ENCODE measurements around the gene HMG20A.

HMG20A gene

DNA sequence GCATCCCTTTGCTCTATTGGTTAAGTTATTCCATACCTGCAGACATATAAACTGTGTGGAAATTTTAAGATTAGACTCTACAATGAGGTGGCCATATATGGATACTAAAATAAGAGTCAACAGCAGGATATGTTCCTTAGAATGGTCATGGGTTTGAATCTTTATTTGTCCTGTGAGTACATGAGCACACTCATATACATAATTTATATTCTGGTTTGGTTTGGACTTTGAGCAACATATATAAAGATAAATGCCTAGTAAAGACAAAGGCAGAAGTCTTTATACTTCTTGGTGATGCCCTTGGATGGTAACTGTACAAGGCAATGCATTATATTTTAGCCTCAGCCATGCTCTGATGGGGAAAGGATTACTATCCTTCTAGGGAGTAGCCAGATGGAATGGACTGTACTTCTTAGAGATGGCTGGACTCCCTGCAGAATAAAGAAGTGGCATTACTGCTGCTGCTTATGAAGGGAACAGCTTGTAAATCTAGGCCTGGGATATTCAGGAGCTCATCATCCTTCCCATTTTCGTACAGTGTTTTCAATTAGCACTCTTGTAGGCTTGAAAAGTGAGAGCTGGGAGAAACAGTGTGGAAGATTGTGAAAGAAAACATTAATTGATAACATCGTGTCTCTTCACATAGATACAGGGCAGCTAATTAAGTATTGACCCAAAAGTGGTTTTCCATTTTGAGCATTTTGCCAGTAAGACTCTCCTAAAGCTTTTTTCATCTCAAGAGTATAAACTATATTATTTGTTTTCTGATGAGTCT, 60.4 kb downstream of the HMG20A start:
- DNase-seq, result no peak

DNA sequence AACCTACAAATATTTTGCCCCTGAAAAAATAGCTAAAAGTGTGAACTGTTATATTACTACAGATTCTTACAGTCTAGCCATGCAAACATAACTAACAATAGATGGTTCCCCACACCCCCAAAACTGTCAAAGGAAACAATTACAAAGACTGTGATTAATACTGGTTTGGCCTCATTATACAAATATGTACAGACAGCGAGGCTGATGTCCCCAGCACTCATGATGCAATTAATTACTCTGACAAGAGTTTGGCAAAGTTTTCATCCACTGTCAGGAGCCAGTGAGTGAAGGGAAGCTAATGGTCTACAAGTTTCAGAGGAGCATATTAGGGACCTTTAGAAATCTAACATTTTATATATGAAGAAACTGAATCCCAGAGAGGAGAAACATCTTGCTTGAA, 61.0 kb downstream of the HMG20A start:
- DNase-seq, result peak; percentile 87

DNA sequence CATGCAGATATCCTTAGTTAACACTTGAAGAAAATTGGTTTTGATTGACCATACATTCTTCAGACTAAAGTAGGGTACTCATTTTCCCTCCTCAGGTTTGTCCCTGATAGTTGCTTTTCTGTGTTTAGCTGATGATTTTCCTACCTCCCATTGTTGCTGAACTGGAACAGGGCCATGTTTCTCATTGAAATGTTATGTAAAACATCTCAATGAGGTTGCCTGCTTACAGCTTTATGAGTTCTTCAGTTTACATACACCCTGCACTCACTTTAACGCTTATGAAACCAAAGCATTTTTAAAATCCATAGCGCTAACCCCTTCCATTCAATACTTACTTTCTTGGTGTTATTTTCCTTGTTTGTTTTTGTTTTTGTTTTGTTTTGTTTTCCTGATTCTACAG, 61.9 kb downstream of the HMG20A start:
- peak; percentile 85 for DNase-seq

DNA sequence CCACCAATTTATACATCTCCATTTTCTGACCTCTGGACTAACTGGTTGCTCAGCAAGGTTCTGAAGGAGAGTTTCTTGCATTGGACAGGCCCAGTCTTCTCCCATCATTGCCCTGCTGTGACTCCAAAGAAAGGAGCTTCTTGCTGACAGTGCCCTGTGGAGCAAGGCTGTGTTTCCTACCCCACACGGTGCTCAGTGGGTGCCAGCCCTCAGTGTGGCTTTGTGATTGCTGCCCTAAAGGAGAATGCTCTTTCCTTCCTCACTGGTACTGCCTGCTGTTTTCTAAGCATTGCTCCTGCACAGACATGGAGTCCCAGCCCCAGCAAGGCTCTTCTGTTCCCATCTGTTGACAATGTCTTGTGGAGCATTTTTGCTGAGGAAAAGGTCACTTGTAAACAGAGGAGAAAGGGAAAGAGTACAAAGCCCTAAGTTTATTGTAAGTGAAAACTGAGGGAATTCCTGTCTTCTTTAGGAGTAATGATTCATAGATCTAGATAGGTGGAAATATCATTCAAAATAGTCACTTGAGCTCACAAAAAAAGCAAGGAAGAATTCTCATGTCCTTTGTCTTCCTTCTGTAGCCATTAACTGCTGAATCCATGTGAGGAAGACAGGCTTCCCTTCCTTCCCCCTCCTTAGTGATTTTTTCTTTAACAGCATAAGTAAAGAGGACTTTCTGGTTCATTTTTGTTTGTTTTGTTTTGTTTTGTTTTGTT, 62.9 kb downstream of the HMG20A start:
- DNase-seq, result no peak

DNA sequence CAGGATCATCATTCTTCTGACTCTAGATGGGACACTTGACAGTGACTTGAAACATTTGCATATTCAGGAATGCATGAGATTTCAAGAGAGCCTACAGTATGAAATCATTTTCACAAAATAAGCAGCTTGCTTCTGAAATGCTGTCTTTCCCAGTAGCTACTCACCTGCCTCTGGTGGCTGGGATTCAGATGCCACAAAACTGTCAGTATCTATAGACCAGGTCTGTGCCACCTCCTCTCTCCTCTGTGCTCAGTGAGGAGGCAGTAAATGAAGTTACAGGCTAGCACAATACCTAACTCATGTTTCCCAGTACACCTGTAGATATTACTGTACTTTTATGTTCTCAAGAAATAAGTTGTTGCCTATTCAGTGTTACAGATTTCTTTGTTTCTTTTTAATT, 64.3 kb downstream of the HMG20A start:
- DNase-seq, result no peak

DNA sequence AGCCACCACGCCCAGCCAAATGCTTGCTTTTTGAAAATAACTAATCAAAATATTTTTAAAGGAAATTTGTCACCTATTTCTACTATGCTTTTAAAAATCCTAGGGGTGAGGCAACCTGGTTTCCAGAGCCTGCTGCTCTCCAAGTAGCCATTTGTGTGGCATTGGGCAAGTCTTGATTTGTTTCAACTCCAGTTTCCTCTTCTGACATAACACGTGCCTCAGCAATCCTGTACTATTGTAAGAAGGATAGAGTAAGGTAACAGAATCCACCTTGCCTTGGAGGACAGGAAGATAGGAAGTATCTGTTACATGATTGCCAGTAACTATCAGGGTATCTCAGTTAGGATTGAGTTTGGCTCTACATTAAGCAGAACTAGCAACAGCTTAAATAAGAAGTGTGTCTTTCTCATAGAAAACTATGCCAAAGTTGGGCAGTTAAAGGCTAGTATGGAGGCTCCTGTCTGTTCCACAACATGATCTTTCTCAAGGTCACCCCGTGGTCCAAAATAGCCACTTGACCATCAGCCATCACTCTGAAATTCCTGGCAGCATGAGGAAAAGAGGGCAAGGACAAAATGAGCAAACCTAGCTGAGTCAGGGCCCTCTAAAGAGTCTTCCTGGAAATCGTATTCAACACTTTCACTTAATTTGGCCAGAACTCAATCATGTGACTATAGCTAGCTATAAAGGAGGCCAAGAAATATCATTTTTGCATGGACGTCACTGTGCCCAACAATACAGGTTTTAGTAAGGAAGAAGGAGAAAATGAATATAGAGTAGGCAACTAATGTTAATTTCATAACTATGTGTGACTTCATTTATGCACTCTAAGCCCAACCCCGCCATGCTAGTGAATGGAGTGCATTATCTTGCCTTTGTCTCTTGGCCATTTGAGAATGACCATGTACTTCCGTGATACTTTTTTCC, 66.1 kb downstream of the HMG20A start:
- no peak for DNase-seq

DNA sequence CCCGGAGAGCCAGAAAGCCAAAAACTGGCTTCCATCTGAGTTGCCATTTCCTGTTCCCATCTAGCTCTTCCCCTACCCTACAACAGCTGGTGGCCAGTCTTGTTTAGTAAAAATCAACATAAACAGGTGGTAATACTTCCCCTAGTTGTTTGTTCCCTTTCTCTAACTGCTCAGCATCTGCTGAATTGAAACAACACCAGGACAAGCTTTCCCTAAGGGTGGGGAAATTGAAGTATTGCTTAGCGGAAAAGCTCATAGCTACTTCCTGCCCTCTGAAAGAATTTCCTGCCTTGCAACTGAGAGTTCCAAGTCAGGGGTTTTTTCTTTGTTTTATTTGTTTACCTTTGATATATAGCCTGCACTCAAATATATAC, 66.8 kb downstream of the HMG20A start:
- DNase-seq, result no peak

DNA sequence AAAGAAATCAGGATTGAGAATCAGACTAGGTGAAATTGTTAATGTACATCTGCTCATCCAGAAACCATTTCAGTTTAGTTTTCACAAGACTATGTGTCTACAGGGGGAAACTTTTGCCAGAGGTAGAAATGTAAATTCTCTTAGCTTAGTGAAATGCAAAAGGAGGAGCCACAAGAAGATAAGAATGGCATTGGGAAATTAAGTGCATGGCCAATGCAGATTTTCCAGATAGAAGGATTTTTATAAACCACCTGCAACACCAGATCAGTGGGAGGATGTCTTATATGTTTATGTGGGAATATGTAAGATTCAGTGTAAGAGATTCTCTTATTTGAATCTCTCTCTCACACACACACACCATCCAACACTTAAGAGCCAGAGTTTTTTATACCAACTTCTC, 67.2 kb downstream of the HMG20A start:
- DNase-seq, result peak; percentile 40

DNA sequence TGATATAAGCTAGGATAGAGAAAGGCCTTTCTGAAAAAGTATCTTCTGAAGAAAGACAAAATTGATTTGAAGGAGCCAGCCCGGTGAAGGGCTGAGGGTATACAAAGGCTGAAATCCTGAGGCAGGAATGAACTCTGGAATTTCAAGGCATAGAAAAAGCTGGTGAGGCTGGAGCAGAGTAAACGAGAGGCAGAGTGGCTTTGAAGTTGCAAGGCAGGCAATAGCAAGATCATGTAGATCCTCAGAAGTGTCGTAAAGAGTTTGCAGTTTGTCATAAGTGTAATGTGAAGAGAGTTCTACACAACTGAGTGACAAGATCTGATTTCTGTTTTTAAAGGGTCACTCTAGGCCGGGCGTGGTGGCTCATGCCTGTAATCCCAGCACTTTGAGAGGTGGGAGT, 69.0 kb downstream of the HMG20A start:
- no peak for DNase-seq

DNA sequence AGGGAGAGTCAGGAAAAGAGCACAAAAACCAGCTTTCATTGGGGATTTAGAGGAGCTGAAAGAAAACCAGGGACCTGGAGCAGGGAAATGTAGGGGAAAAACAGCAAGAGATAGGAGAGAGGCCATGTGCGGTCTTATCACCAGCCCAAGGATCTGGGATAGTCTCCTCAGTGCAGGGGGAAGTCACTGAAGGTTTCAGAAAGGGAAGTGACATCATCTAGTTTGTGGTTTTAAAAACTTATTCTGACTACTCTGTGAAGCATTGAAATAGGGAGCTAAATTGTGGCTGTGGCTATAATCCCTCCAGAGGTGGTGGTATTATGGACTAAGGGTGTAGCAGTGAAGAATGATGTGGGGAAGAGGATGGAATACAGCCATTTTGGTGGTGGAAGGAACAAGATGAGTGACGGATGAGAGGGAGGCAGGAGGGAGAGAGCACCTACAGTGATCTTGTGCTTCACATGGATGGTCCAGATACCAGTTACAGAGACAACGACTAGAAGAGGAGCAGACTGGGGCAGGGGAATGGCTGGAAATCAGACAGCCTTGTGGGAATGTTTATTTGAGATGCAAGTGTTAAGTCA, 72.7 kb downstream of the HMG20A start:
- DNase-seq, result peak; percentile 75

DNA sequence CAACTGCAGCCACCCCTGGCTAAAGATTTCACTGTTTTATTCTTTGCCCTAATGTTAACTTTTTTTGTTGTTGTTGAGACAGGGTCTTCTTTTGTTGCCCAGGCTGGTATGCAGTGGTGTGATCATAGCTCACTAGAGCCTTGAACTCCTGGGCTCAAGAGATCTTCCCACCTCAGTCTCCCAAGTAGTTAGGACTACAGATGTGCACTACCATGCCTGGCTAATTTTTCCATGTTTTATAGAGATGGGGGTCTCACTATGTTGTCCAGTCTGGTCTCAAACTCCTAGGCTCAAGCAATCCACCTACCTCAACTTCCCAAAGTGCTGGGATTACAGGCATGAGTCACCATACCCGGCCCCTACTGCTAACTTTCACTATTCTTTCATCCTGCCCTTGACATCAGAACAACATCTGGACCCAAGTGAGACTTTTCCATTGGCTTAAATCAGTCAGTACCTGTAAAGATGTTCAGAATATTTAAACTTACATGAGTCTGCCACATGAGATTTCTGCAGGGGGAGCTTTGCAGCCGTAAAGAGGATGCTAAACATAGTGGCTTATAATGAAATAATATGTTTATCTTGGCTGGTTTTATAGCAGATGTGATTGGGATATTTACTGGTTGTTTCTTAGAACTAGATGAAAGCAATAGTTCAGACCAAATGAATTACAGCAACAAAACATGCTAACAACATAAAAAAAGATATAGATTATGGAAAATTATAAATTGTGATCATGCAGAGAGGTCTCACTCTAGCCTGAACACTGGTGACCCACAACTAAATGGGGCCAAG, 73.6 kb downstream of the HMG20A start:
- DNase-seq, result no peak

DNA sequence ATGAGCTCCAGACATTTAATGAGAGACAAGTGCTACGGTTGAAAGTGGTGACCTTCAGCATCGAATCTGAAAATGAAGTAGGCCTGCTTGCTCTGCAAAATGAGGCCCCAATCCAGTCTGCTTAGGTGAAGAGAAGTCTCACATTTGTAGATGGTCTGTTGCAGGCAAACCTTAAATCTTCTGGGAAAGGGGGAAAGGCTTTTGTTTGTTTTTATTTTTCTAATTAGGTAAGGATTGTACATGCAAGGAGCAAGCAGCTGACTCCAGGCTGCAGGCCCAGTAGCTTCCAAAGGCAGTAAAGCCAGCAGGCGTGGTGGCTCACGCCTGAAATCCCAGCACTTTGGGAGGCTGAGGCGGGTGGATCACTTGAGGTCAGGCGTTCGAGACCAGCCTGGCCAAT, 74.3 kb downstream of the HMG20A start:
- no peak for DNase-seq

DNA sequence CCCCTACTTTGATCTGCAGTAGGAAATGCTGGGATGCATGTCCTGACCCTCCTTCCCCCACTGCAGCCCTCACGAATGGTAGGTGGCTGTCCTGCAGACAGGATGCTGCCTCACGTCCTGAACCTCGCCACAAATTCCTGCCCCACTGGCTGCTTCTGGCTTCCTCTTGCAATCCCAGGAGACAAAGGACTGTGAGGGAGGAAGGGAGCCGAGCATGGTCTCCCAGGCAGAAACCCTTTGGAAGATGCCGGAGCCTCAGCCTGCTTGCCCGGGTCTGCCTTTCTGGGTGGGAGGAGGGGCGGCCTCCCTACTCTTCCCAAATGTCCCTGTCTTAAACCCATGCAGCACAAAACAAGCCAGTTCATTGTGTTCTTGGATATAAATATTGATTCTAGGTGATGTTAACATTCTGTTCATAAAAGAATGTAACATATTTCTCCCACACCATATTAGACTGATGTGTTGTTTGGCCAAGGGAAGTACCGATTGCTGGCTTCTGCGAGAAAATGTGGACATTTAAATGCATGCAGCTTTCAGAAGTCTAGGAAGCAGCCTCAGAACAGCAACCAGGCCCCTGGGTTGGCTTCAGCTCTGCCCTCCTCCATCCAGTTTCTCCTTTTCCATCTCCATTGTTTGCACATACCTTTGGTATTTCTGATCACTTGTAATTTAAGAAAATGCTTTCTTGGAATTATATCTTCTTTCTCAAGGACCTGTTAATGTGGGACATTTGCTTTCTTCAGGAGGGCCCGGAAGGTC, 75.3 kb downstream of the HMG20A start:
- DNase-seq, result no peak

DNA sequence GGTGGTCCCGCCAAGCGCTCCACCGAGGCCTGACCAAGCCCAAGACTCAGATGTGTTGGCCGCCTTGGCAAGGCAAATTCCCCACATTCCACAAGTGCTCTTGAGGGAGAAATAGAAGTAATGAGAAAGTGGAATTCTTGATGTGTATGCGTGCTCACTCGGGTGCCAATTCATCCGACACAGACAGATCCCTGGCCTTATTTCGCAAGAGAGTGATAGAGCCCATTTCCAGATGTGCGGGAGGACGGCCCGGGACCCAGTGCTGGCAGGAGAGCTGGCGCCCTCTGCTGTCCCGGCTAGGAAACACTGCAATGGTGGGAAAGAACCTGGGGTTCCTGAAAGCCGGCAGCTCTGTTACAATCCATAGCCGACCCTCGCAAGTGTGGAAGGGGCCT, 76.0 kb downstream of the HMG20A start:
- peak; percentile 98 for DNase-seq

DNA sequence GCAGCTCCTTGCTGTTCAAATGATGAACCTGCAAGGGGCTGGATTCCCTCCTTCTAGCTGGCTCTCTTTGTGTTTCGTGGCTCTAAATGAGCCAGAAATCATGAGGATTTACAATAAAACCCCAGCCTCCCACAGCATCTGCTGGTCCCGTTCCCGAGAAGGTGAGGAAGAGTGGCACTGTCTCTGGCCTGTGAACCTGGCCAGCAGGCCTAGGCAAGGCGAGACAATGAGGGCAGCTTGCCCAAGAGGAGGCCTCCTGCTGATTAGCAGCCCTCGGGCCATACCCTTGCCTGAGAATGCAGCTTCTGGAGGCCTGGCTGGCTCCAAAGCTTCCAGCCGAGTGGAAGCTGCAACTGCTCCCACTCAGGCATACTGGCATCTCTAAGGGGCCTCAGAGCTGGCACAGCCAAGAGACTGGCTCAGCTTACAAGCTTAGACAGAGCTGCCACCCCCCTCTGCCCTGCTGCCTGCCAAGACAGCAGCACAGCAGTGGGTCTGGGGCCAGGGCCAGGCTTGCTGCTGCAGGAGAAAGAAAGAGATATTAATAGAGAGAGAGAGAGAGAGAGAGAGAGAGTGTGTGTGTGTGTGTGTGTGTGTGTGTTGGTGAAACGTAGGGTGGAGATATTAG, 76.5 kb downstream of the HMG20A start:
- DNase-seq, result peak; percentile 84

DNA sequence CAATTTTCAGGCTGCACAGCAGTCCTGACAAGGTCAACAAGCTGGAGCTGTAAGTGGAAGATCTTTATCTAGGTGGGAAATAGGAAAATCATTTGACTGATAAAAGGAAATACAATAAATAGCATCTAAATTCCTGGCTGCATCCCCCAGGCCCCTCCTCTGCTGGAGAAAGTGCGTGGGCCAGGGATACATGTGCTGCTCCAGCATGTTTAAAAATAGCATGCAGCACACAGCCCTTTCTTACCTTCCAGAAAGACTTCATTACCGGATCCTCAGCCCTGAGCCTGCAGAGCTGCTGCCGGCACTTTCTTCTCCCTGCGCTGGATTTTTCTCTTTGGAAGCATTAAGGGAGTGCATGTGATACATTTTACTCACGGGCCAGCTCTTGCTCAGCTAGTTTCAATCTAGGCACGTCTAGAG, 77.3 kb downstream of the HMG20A start:
- no peak for DNase-seq

DNA sequence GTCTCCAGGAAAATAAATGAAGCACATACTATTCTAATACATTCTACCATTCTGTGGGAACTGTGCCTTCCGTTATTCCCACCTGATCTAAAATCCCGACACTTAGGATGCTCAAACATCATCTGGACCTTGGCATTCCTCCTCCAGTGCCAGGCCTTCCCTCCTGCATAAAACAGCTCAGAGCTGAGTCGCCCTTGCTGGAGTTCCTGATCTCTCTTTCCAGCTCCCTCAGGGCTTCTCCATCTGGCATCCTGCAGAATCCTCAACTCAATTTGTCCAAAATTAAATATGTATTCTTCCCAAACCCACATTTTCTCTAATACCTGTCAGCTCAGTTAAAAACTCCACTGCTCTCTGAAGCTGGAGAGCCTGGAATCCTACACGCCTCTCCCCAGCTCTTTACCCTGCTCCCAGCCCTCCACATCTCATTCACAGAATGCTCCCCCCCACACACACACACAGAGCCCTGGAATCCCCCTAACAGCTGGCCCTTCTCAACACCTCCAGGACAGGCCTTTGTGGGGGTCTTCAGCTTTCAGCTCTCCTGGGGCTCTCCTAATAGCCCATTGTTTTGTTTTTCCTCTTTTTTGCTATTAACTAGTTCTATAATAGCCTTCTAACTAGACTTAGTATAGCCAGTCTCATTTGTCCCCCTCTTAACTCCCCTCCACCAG, 78.5 kb downstream of the HMG20A start:
- no peak for DNase-seq

DNA sequence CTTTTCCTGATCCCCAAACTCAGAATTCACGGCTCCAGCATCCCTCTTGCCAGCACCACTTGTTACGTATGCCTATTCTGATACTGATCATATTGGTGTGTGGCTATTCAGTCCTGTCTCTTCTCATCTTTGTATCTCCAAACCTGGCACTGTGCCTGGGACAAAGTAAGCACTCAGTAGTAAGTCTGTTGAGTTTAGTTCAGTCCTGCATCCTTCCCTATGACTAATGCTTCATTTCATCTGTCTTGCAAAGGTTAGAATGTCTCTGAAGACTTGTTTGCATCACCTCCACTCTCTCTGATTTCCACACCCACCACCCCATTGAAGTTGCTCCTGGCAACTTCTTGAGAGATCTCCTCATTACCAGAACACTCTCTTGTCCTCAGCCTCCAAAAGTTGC, 80.3 kb downstream of the HMG20A start:
- peak; percentile 81 for DNase-seq

DNA sequence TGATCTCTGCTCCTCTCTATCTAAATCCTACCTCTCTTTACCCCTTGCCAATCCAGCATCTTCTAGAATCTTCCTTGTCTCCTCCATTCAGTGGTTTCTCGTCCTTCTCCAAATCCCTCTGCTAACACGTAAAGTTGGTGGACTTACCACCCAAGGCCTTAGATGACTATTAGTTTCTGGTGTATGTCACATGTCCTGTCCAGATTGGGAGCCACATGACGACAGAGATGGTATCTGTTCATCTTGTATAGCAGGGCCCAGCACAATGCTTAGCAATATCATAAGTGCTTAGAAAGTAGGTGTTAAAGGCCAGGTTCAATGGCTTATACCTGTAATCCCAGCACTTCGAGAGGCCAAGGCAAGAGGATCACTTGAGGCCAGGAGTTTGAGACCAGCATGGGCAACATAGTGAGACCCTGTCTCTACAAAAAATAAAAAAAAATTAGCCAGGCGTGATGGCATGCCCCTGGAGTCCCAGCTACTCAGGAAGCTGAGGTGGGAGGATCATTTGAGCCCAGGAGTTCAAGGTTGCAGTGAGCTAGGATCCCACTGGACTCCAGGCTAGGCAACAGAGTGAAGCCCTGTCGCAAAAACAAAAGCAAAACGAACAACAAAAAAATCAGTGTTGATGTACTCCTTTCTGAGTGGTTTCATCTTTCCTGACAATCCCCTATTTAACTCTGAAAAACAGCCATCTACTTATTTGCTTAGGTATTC, 81.8 kb downstream of the HMG20A start:
- no peak for DNase-seq

DNA sequence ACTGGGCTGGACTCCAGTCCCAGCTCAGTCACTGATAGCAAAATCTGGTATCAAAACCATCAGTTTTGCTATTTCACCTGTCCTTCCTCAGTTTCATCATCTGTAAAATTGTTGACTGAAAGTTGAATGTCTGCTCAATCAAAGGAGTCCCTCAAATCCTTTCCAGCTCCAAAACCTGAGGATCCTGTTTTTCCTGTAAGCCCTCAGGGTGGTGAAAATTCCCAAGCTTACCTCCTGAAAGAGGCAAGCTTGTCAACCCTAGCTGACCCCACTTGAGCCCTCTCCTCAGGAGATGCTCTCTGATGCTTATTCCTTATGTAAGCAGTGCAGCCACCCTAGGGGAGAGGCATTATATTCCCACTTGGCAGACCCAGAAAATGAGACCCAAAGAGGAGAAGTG, 82.6 kb downstream of the HMG20A start:
- DNase-seq, result no peak
